IMR-90 (cell line): Measurements from ENCODE around the gene ADAMTS17.

ENCODE experiments used
- CEBPB ChIP-seq: IDR thresholded peaks from 2 replicates; pipeline ENCODE4 v1.6.1; 2012; ENCODE audit warnings: low read depth, low read length, improper control_type of control experiment
- CHD1 ChIP-seq: IDR thresholded peaks from 2 replicates; pipeline ENCODE4 v1.6.1; 2012; ENCODE audit warnings: low read depth, low read length, improper control_type of control experiment
- MAFK ChIP-seq: IDR thresholded peaks from 2 replicates; pipeline ENCODE4 v1.6.1; 2012; ENCODE audit warnings: low read depth, low read length, improper control_type of control experiment
- POLR2A ChIP-seq: IDR thresholded peaks from 2 replicates; pipeline ENCODE4 v1.6.1; 2012; ENCODE audit warnings: mild to moderate bottlenecking, low read depth, low read length
- RAD21 ChIP-seq: IDR thresholded peaks from 2 replicates; pipeline ENCODE4 v1.6.1; 2012; ENCODE audit warnings: low read length, improper control_type of control experiment
- RCOR1 ChIP-seq: IDR thresholded peaks from 2 replicates; pipeline ENCODE4 v1.6.1; 2012; ENCODE audit warnings: mild to moderate bottlenecking, low read length, improper control_type of control experiment; ENCODE audit not compliant: insufficient replicate concordance
- RFX5 ChIP-seq: IDR thresholded peaks from 2 replicates; pipeline ENCODE4 v1.8.0; 2012; ENCODE audit warnings: low read depth, mild to moderate bottlenecking, low read length, moderate library complexity
- TF ChIP-seq, protein P1 (sequence below): conservative IDR thresholded peaks from 2 replicates; pipeline ENCODE4 v1.5.1; 2012; ENCODE audit warnings: mild to moderate bottlenecking, low read depth, low read length, improper control_type of control experiment
- TF ChIP-seq, protein P2 (sequence below): fragments of 150-350 bp; IDR thresholded peaks from 2 replicates; pipeline ENCODE4 v1.6.1; 2016; ENCODE audit warnings: low read depth, mild to moderate bottlenecking, low read length, moderate library complexity, borderline replicate concordance
- TF ChIP-seq, protein P3 (sequence below): fragments of 150-350 bp; IDR thresholded peaks from 2 replicates; pipeline ENCODE4 v1.6.1; 2017; ENCODE audit warnings: mild to moderate bottlenecking, antibody characterized with exemption, low read length, low read depth

DNA sequence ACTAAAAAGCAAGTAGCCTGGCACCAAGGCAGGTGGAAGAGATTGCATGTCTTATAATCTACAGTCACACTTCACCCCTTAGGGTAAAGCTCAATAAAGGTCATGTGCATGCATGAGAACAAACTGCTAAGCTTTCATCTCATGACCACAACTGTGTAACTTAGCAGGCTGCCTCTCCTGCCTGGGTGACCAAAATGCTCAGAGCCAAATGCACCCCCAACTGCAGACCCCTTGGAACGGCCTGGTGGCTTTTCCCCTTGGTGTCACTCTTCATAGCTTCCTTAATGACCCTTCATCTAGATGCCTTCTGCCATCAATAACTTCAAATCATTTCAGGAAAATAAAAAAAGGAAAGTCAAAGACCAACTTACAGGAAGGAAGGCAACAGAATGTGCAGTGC lies 88.1 kb downstream of the ADAMTS17 start:
- TF ChIP-seq, protein P1, sequence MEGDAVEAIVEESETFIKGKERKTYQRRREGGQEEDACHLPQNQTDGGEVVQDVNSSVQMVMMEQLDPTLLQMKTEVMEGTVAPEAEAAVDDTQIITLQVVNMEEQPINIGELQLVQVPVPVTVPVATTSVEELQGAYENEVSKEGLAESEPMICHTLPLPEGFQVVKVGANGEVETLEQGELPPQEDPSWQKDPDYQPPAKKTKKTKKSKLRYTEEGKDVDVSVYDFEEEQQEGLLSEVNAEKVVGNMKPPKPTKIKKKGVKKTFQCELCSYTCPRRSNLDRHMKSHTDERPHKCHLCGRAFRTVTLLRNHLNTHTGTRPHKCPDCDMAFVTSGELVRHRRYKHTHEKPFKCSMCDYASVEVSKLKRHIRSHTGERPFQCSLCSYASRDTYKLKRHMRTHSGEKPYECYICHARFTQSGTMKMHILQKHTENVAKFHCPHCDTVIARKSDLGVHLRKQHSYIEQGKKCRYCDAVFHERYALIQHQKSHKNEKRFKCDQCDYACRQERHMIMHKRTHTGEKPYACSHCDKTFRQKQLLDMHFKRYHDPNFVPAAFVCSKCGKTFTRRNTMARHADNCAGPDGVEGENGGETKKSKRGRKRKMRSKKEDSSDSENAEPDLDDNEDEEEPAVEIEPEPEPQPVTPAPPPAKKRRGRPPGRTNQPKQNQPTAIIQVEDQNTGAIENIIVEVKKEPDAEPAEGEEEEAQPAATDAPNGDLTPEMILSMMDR = no peak
- TF ChIP-seq CHD1 (no peak), POLR2A (no peak), RAD21 (no peak), RFX5 (no peak), RCOR1 (no peak), MAFK (no peak), CEBPB (no peak)
- TF ChIP-seq, protein P2, sequence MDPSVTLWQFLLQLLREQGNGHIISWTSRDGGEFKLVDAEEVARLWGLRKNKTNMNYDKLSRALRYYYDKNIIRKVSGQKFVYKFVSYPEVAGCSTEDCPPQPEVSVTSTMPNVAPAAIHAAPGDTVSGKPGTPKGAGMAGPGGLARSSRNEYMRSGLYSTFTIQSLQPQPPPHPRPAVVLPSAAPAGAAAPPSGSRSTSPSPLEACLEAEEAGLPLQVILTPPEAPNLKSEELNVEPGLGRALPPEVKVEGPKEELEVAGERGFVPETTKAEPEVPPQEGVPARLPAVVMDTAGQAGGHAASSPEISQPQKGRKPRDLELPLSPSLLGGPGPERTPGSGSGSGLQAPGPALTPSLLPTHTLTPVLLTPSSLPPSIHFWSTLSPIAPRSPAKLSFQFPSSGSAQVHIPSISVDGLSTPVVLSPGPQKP = no peak
- TF ChIP-seq, protein P3, sequence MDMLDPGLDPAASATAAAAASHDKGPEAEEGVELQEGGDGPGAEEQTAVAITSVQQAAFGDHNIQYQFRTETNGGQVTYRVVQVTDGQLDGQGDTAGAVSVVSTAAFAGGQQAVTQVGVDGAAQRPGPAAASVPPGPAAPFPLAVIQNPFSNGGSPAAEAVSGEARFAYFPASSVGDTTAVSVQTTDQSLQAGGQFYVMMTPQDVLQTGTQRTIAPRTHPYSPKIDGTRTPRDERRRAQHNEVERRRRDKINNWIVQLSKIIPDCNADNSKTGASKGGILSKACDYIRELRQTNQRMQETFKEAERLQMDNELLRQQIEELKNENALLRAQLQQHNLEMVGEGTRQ = no peak
